Lower leg skin (tissue), 4 donors: ENCODE results near the gene CCND1. TPM values are rescaled to one million over a fixed set of nuclear protein-coding genes. Genes with fewer than 3 reads are reported as not detected.

Experiments
- DNase-seq, 2 donors: peaks; one replicate each; pipeline ENCODE4 v3.0.0-alpha.2; 2019; ENCODE audit warnings: low spot score in 2 of 2
- H3K4me3 ChIP-seq: fragments of 200-600 bp; sonication (generic); 2 replicates; pipeline ENCODE4 v1.5.1; 2017; ENCODE audit warnings: mild to moderate bottlenecking, low read depth; ENCODE audit not compliant: poor library complexity, severe bottlenecking
- POLR2A ChIP-seq, 2 donors: fragments of 450-650 bp; IDR thresholded peaks; one replicate each; pipeline ENCODE4 v1.6.1; 2016 to 2017; ENCODE audit warnings: antibody characterized with exemption in 2 of 2, mild to moderate bottlenecking in 1 of 2, moderate library complexity in 1 of 2
- WGBS, 2 donors: methylation state at CpG; one replicate each; pipeline ENCODE4 v1.1.5; 2018; 5-methylcytosine and 5-hydroxymethylcytosine counted together
- intact Hi-C: fragments of 100-400 bp; cut with DNase I; formaldehyde crosslinking; loops from one replicate; pipeline ENCODE4 v1.15.0; 2023; ENCODE audit warnings: low total_unique reads
- total RNA-seq, 4 donors: library from RNA; depleted of rRNA; stranded (reverse); fragments of >200 nt; gene quantifications; one replicate each; pipeline ENCODE4 v1.1.0, GENCODE V29; 2016
- TF ChIP-seq, protein P1 (sequence below), 3 donors: fragments of 450-650 bp; IDR thresholded peaks; one replicate each; pipeline ENCODE4 v1.5.1; 2016; ENCODE audit warnings: antibody characterized with exemption in 3 of 3, mild to moderate bottlenecking in 3 of 3, moderate library complexity in 2 of 3

Gene CCND1
- total RNA-seq, 4 donors from 2014 or later = 194 to 370 (median 229) TPM

DNA sequence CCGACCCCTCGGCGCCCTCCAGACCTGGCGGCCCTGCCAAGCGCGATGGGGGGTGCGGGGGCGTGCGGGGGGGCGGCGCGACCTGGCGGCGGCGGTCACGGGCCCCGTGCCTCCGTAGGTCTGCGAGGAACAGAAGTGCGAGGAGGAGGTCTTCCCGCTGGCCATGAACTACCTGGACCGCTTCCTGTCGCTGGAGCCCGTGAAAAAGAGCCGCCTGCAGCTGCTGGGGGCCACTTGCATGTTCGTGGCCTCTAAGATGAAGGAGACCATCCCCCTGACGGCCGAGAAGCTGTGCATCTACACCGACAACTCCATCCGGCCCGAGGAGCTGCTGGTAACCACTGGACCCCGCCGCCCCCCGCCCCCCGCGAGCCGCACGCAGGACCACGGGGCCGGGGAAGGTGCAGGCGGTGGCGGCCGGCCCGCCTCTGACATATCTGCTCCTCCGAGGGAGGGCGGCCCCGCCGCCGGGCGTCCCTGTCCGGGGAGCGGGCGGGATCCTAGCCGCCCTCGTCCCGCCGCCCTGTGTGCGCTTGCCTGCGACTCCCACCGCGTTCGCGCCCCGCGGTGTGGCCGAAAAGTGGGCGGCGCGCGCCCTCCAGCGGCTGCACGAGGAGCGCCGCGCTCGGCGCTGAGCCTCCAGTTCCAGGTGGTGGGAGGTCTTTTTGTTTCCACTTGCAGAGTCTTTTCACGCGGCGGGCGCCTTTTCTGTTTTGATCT lies 2.1 kb downstream of the CCND1 start:
- 1% methylated on average over 33 to 74 of the region's 81 CpGs for WGBS, 2 donors
- intact Hi-C loops = no loop called here
- DNase-seq = peak; percentile 52 to 96
- peak overlapping the region; percentile 75 for H3K4me3 ChIP-seq
- TF ChIP-seq, protein P1, sequence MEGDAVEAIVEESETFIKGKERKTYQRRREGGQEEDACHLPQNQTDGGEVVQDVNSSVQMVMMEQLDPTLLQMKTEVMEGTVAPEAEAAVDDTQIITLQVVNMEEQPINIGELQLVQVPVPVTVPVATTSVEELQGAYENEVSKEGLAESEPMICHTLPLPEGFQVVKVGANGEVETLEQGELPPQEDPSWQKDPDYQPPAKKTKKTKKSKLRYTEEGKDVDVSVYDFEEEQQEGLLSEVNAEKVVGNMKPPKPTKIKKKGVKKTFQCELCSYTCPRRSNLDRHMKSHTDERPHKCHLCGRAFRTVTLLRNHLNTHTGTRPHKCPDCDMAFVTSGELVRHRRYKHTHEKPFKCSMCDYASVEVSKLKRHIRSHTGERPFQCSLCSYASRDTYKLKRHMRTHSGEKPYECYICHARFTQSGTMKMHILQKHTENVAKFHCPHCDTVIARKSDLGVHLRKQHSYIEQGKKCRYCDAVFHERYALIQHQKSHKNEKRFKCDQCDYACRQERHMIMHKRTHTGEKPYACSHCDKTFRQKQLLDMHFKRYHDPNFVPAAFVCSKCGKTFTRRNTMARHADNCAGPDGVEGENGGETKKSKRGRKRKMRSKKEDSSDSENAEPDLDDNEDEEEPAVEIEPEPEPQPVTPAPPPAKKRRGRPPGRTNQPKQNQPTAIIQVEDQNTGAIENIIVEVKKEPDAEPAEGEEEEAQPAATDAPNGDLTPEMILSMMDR (IDR thresholded peaks at IDR 0.05) = peak in 2 of 3 donors; percentile 16 to 28
- no peak for TF ChIP-seq POLR2A (IDR thresholded peaks at IDR 0.05)

DNA sequence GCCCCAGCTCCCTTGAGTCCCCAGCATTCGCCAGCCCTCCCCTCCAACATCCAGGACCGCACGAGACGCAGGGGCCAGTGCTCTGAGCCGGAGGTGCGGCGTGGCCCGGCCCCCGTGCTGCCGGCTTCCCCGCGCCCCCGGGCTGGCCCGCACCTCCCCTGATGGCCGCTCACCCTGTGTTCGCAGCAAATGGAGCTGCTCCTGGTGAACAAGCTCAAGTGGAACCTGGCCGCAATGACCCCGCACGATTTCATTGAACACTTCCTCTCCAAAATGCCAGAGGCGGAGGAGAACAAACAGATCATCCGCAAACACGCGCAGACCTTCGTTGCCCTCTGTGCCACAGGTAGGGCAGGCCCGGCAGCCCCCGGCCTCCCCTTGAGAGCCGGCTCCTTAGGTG lies 2.7 kb downstream of the CCND1 start:
- 47 to 62% methylated on average over 15 to 22 of the region's 27 CpGs for WGBS, 2 donors

DNA sequence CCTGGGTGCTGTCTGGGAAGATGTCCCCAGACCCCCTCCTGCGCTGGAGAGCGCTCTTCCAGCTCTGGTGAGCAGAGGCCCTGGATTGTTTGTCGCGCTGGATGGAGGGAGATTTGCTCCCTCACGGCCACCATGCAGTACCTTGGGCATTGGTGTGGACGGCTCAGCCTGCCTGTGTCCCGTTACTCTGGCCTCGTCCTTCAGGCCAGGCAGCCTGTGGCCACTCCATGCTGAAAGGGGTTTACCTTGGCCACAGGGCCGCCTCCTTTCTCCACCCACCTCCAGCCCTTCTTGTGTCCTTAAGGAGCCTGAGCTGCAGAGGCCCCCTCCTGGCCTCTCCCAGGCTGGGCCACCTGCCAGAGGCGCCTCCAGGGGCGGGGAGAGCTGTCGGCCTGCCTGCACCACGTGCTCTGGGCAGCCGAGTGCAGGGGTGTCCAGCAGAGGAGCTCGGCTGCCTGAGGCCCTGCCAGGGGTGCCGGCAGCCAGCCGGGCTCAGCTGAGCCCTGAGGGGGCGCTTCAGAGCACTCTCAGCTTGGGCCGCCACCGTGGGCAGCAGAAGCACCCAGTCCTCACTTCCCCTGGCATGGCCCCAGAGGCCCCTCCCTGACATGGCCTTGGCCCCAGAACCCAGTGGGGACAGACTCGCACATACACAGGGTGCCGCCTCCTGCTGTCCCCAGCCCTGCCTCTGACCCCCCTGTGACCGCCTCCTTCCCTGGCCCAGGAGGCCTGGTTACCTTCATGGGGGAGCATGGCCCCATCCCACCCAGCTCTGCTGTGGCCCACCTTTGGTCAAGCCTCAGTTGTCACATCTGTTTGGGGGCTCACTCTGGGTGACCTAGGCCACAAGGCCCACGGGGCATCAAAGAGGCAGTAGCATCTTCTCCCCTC lies 3.4 kb downstream of the CCND1 start:
- DNase-seq = no peak
- WGBS, 2 donors = 30 to 46% methylated on average over 11 to 17 of the region's 24 CpGs
- no peak for TF ChIP-seq POLR2A (IDR thresholded peaks at IDR 0.05)
- TF ChIP-seq, protein P1 (IDR thresholded peaks at IDR 0.05) = no peak
- intact Hi-C loops = loop anchor here (2.0 kb wide), 1 partner anchor 544 kb away; no protein-coding TSS in a partner anchor
- H3K4me3 ChIP-seq = no peak overlapping the region

More for the DNA sequence above, 2.7 kb downstream of the CCND1 start:
- H3K4me3 ChIP-seq = no peak overlapping the region
- DNase-seq = no peak
- TF ChIP-seq, protein P1 (IDR thresholded peaks at IDR 0.05) = no peak
- no peak for TF ChIP-seq POLR2A (IDR thresholded peaks at IDR 0.05)
- intact Hi-C loops = loop anchor here (2.0 kb wide), 1 partner anchor 543 kb away; no protein-coding TSS in a partner anchor

DNA sequence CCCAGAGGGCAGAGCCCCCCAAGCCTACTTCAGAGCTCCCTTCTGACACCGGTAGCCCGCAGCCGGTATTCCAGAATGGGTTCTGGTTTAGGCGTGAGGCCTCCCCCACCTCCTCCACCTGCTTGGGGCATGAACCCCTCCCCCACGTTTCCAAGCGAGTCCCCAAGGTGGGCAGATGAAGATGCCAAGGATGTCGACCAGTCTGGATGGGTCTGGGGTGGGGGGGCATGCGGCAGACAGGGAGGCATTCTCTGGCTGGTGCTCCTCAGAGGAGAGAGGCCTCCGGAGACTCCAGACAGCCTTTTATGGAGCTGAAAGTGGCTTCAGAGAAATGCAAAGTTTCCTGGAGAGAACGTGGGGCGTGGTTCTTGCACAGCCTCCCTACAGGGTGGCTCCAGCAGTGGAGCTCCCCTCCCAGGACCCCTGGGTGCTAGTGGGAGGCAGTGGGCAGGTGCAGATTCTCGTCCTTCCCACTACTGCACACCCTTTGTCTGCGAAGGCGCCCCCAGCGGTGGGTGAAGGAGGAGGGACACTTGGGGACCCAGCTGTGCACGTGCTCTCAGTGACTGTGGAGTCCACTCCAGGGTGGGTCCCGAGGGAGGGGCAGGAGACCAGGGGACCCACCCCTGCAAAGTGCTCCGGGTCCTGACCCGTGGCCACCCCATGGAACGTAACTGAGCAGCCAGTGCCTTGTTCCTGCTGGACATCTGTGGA lies 4.2 kb downstream of the CCND1 start:
- intact Hi-C loops = loop anchor here (2.0 kb wide), 1 partner anchor 544 kb away; no protein-coding TSS in a partner anchor

More for the DNA sequence above, 4.2 kb downstream of the CCND1 start:
- TF ChIP-seq, protein P1 (IDR thresholded peaks at IDR 0.05) = no peak
- no peak for TF ChIP-seq POLR2A (IDR thresholded peaks at IDR 0.05)
- DNase-seq = no peak
- no peak overlapping the region for H3K4me3 ChIP-seq
- WGBS, 2 donors = 77 to 81% methylated on average over 19 to 20 of the region's 20 CpGs
